ENCODE measurements around the gene BFSP1.
A peak's percentile ranks its signal among the peaks of the same experiment; 100 is the strongest.

- TF ChIP-seq CTCF (IDR thresholded peaks at IDR 0.05), result no peak
- TF ChIP-seq POLR2A (IDR thresholded peaks at IDR 0.05), result no peak
- TF ChIP-seq EP300 (IDR thresholded peaks at IDR 0.05; ENCODE audit: low read depth), result no peak
- peak in 1 of 3 donors; percentile 8 for TF ChIP-seq POLR2AphosphoS5 (IDR thresholded peaks at IDR 0.05)
Observed at GRCh38 chr20:17571153-17571527, 40.0 kb upstream of the BFSP1 start.
